ENCODE data around the gene C4orf54. TPM values are rescaled to one million over a fixed set of nuclear protein-coding genes. Genes with fewer than 3 reads are reported as not detected.

C4orf54 gene
- total RNA-seq, 1 experiment from 2014 or later: not detected

- H4K5ac ChIP-seq (ENCODE audit: insufficient read length, low read depth, low read length): no peak overlapping the region
- H3K36me3 Mint-ChIP-seq (ENCODE audit: insufficient read depth in 1 of 3, low read depth in 3 of 3): no peaks in the 10 kb centered on the region
- H4K8ac ChIP-seq (replicated peaks; ENCODE audit: insufficient read length, low read depth, low read length): no peak overlapping the region
- H2BK12ac ChIP-seq (ENCODE audit: insufficient read length, low read depth, low read length): no peak overlapping the region
- no peak overlapping the region for H2BK20ac ChIP-seq (ENCODE audit: low read depth, low read length, poor library complexity, severe bottlenecking)
- H3T11ph ChIP-seq (ENCODE audit: low read length): no peak overlapping the region
- no peak overlapping the region for H3K27ac Mint-ChIP-seq
- no peak overlapping the region for H4K91ac ChIP-seq (ENCODE audit: insufficient read length, low read depth, low read length)
- H3K4me3 Mint-ChIP-seq: no peak overlapping the region
- H3K27me3 Mint-ChIP-seq (ENCODE audit: low read depth): no peaks in the 10 kb centered on the region
- no peak for TF ChIP-seq CTCF (conservative IDR thresholded peaks at IDR 0.05)
- no peak overlapping the region for H3K4ac ChIP-seq (ENCODE audit: low read depth, low read length)
- no peaks in the 10 kb centered on the region; a peak in 1 of 5 replicates for H3K9me3 Mint-ChIP-seq
- no peaks in the 10 kb centered on the region for H3K27me3 ChIP-seq (ENCODE audit: insufficient read depth, low read length)
- no peak overlapping the region for H3K18ac ChIP-seq (ENCODE audit: insufficient read length, low read depth, low read length)
- no peaks in the 10 kb centered on the region for H4K20me1 ChIP-seq (ENCODE audit: control insufficient read depth, insufficient read depth, insufficient read length)
- H2BK120ac ChIP-seq (ENCODE audit: low read depth, low read length, poor library complexity, severe bottlenecking): no peak overlapping the region
- H3K23ac ChIP-seq (ENCODE audit: insufficient read length, low read depth, low read length): no peak overlapping the region
- H2BK15ac ChIP-seq (ENCODE audit: low read depth, low read length): no peak overlapping the region
- no peaks in the 10 kb centered on the region; the same call in 1 of the 2 replicates for H3K4me1 ChIP-seq (ENCODE audit: insufficient read depth, low read length)
- no peak overlapping the region for H3K4me2 ChIP-seq (ENCODE audit: insufficient read depth, insufficient read length, low read length)
- H3K79me2 ChIP-seq (ENCODE audit: insufficient read depth, low read length): no peaks in the 10 kb centered on the region
- H3K4me1 Mint-ChIP-seq: peaks cover 6 to 18% of the 10 kb centered on the region in 2 experiments
- no peak overlapping the region for H2BK5ac ChIP-seq (ENCODE audit: insufficient read length, low read length)
- no peaks in the 10 kb centered on the region for H3K23me2 ChIP-seq (ENCODE audit: insufficient read length, low read depth, low read length, poor library complexity, severe bottlenecking)
- no peak overlapping the region for H3K9ac ChIP-seq (ENCODE audit: extremely low read depth, insufficient read length, low read length)
- no peak overlapping the region for H3K56ac ChIP-seq (ENCODE audit: insufficient read length, low read depth, low read length)
- no CpG with 5 or more reads among the region's 2 CpGs for WGBS (ENCODE audit: extremely low coverage, insufficient read length, low lambda C conversion rate)
- no peak overlapping the region for H2AK5ac ChIP-seq (ENCODE audit: insufficient read length, low read length)
- H2AFZ ChIP-seq (ENCODE audit: low read length): no peak overlapping the region
- no peaks in the 10 kb centered on the region for H3K79me1 ChIP-seq (ENCODE audit: insufficient read depth, low read depth, low read length, poor library complexity, severe bottlenecking)
- H3K9me3 ChIP-seq (ENCODE audit: control insufficient read depth, low read depth, low read length): no peaks in the 10 kb centered on the region
- DNase-seq: no peak
- H3K27ac ChIP-seq (ENCODE audit: insufficient read length, low read depth, low read length): no peak overlapping the region
- H3K14ac ChIP-seq (ENCODE audit: insufficient read depth, low read length): no peak overlapping the region
Observed at GRCh38 chr4:99636422-99636821, 21.2 kb downstream of the C4orf54 start.

Data from H9 (cell line).